Adipocyte (in vitro differentiated cells): Measurements from ENCODE around the gene SPECC1.
A peak's percentile ranks its signal among the peaks of the same experiment; 100 is the strongest.

Experiments used
- DNase-seq: peaks from one replicate; pipeline ENCODE4 v3.0.0-alpha.2; 2015; ENCODE audit warnings: low read depth
- H3K27me3 ChIP-seq: replicated peaks from 2 replicates; pipeline ENCODE4 v1.7.0; 2013; ENCODE audit warnings: mild to moderate bottlenecking, low read length, moderate library complexity; ENCODE audit not compliant: control insufficient read depth, insufficient read depth
- H3K36me3 ChIP-seq: 2 replicates; pipeline ENCODE4 v1.7.0; 2013; ENCODE audit warnings: low read length, mild to moderate bottlenecking, moderate library complexity; ENCODE audit not compliant: control insufficient read depth, insufficient read depth, severe bottlenecking
- H3K4me1 ChIP-seq: 2 replicates; pipeline ENCODE4 v1.7.0; 2013; ENCODE audit warnings: mild to moderate bottlenecking, low read length, moderate library complexity; ENCODE audit not compliant: control insufficient read depth, insufficient read depth
- H3K4me3 ChIP-seq: 2 replicates; pipeline ENCODE4 v1.7.0; 2013; ENCODE audit warnings: mild to moderate bottlenecking, low read length, moderate library complexity
- H3K9ac ChIP-seq: 2 replicates; pipeline ENCODE4 v1.7.0; 2013; ENCODE audit warnings: mild to moderate bottlenecking, low read length, moderate library complexity
- H3K9me3 ChIP-seq: 2 replicates; pipeline ENCODE4 v1.7.0; 2013; ENCODE audit warnings: mild to moderate bottlenecking, low read length, moderate library complexity; ENCODE audit not compliant: control insufficient read depth

The SPECC1 gene

GRCh38 chr17:20122254-20122879 lies 113.2 kb downstream of the SPECC1 start:
- Histone ChIP-seq H3K27me3 (no peaks in the 10 kb centered on the region), H3K4me1 (peaks cover 11% of the 10 kb centered on the region), H3K36me3 (no peaks in the 10 kb centered on the region), H3K9me3 (no peaks in the 10 kb centered on the region), H3K9ac (no peak overlapping the region), H3K4me3 (no peak overlapping the region)
- no peak for DNase-seq

- H3K9ac ChIP-seq: no peak overlapping the region
- H3K4me1 ChIP-seq: peaks cover 19% of the 10 kb centered on the region
- no peak overlapping the region for H3K4me3 ChIP-seq
- no peaks in the 10 kb centered on the region for H3K27me3 ChIP-seq
- H3K36me3 ChIP-seq: no peaks in the 10 kb centered on the region
- no peak for DNase-seq
- no peaks in the 10 kb centered on the region for H3K9me3 ChIP-seq
Observed at GRCh38 chr17:20123209-20123608, 114.0 kb downstream of the SPECC1 start.

GRCh38 chr17:20125724-20126123 lies 116.6 kb downstream of the SPECC1 start:
- no peaks in the 10 kb centered on the region for H3K27me3 ChIP-seq

GRCh38 chr17:20127360-20128035 lies 118.3 kb downstream of the SPECC1 start:
- H3K9ac ChIP-seq: no peak overlapping the region
- no peak for DNase-seq
- no peaks in the 10 kb centered on the region for H3K9me3 ChIP-seq
- no peaks in the 10 kb centered on the region for H3K36me3 ChIP-seq
- peaks cover 14% of the 10 kb centered on the region for H3K4me1 ChIP-seq
- H3K27me3 ChIP-seq: no peaks in the 10 kb centered on the region
- no peak overlapping the region for H3K4me3 ChIP-seq

More at GRCh38 chr17:20125724-20126123, 116.6 kb downstream of the SPECC1 start:
- H3K4me3 ChIP-seq: no peak overlapping the region
- H3K4me1 ChIP-seq: peaks cover 20% of the 10 kb centered on the region
- no peaks in the 10 kb centered on the region for H3K9me3 ChIP-seq
- no peaks in the 10 kb centered on the region for H3K36me3 ChIP-seq
- DNase-seq: no peak
- H3K9ac ChIP-seq: no peak overlapping the region

- Histone ChIP-seq H3K27me3 (no peaks in the 10 kb centered on the region), H3K9me3 (no peaks in the 10 kb centered on the region), H3K4me1 (peaks cover 14% of the 10 kb centered on the region), H3K9ac (no peak overlapping the region), H3K36me3 (no peaks in the 10 kb centered on the region), H3K4me3 (no peak overlapping the region)
- DNase-seq: peak; percentile 24
Observed at GRCh38 chr17:20128036-20128667, 119.0 kb downstream of the SPECC1 start.

GRCh38 chr17:20133517-20133916 lies 124.4 kb downstream of the SPECC1 start:
- Histone ChIP-seq H3K27me3 (peaks cover 4% of the 10 kb centered on the region), H3K36me3 (no peaks in the 10 kb centered on the region), H3K9me3 (no peaks in the 10 kb centered on the region), H3K4me3 (no peak overlapping the region), H3K9ac (no peak overlapping the region), H3K4me1 (no peaks in the 10 kb centered on the region)
- no peak for DNase-seq

GRCh38 chr17:20141198-20141972 lies 132.2 kb downstream of the SPECC1 start:
- no peak overlapping the region for H3K9ac ChIP-seq
- no peaks in the 10 kb centered on the region for H3K36me3 ChIP-seq
- peaks cover 3% of the 10 kb centered on the region for H3K4me1 ChIP-seq
- no peaks in the 10 kb centered on the region for H3K9me3 ChIP-seq
- no peak overlapping the region for H3K4me3 ChIP-seq
- H3K27me3 ChIP-seq: no peaks in the 10 kb centered on the region
- no peak for DNase-seq

GRCh38 chr17:20142268-20142667 lies 133.1 kb downstream of the SPECC1 start:
- Histone ChIP-seq H3K9ac (no peak overlapping the region), H3K4me3 (no peak overlapping the region), H3K27me3 (no peaks in the 10 kb centered on the region), H3K9me3 (no peaks in the 10 kb centered on the region), H3K36me3 (no peaks in the 10 kb centered on the region), H3K4me1 (peaks cover 3% of the 10 kb centered on the region)
- no peak for DNase-seq

GRCh38 chr17:20143740-20144139 lies 134.6 kb downstream of the SPECC1 start:
- Histone ChIP-seq H3K4me3 (no peak overlapping the region), H3K36me3 (no peaks in the 10 kb centered on the region), H3K9ac (no peak overlapping the region), H3K27me3 (no peaks in the 10 kb centered on the region), H3K9me3 (no peaks in the 10 kb centered on the region), H3K4me1 (peaks cover 3% of the 10 kb centered on the region)
- DNase-seq: no peak

- H3K9ac ChIP-seq: no peak overlapping the region
- peaks cover 3% of the 10 kb centered on the region for H3K4me1 ChIP-seq
- no peaks in the 10 kb centered on the region for H3K36me3 ChIP-seq
- no peaks in the 10 kb centered on the region for H3K27me3 ChIP-seq
- no peaks in the 10 kb centered on the region for H3K9me3 ChIP-seq
- no peak overlapping the region for H3K4me3 ChIP-seq
- no peak for DNase-seq
Observed at GRCh38 chr17:20145567-20145966, 136.4 kb downstream of the SPECC1 start.

GRCh38 chr17:20149251-20149650 lies 140.1 kb downstream of the SPECC1 start:
- Histone ChIP-seq H3K4me3 (no peak overlapping the region), H3K36me3 (no peaks in the 10 kb centered on the region), H3K9me3 (no peaks in the 10 kb centered on the region), H3K4me1 (no peaks in the 10 kb centered on the region), H3K27me3 (no peaks in the 10 kb centered on the region), H3K9ac (no peak overlapping the region)
- no peak for DNase-seq
